ENCODE data around the gene CCDC149.

CCDC149 gene

DNA sequence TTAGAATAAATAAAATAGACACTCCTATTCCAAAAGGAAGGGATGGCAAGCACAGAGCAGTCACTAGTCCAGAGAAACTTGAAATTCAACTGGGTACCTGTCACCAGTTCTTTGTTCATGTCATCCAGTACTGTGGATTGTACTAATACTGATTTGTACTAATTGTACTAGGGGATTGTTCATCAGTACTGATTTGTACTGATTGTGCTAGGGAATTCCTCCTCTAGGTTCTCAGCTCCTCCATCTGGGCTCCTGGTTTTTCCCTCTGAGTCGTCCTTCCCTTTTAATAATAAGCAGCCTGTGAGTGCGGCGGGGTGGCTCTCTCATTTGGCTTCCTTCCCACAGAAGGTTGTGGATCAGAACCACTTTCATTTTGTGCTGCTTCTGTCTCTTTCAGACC is 148.5 kb downstream of the CCDC149 start:
- no peak overlapping the region for H3K27ac ChIP-seq (ENCODE audit: low read depth, low read length)

DNA sequence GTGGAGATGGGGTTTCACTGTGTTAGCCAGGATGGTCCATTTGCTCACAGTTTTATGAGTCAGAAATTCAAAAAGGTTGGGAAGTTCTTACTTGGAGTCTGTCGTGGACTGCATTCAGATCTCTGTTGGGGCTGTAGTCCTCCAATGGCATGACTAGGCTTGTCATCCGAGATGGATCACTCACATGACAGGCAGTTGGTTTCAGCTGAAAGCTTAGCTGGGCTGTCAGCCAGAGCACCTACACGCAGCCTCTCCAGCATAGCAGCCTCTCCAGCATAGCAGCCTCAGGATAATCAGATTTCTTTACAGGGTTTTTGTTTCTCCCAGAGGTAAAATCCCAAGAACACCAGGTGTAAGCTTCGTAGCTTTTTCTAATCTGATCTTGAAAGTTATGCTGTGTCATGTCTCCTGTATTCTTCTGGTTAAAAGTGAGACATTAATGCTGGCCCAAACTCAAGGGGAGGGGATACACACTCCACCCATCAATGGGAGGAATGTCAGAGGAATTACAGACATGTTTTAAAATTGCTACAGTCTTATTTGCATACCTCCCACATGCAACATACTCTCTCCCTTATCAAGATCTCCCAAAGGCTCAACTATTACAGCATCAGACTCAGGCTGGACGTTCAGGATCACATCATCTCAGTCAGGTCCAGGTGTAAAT is 149.1 kb downstream of the CCDC149 start:
- Histone ChIP-seq H3K4me1 (ENCODE audit: control insufficient read depth in 1 of 2, insufficient read depth in 2 of 2, low read length in 2 of 2) (no peaks in the 10 kb centered on the region), H3K36me3 (ENCODE audit: control insufficient read depth in 1 of 2, insufficient read depth in 2 of 2, low read length in 2 of 2) (no peaks in the 10 kb centered on the region), H3K27ac (ENCODE audit: low read depth, low read length) (no peak overlapping the region), H3K4me3 (ENCODE audit: low read depth in 1 of 2, low read length in 2 of 2) (no peak overlapping the region), H3K27me3 (ENCODE audit: control insufficient read depth in 1 of 2, insufficient read depth in 2 of 2, low read length in 2 of 2) (no peaks in the 10 kb centered on the region), H3K9me3 (ENCODE audit: control insufficient read depth in 1 of 2, low read length in 2 of 2) (no peaks in the 10 kb centered on the region), H3K9ac (ENCODE audit: low read depth in 1 of 2, low read length in 2 of 2) (no peak overlapping the region)

More for the DNA sequence above, 148.5 kb downstream of the CCDC149 start:
- Histone ChIP-seq H3K4me3 (ENCODE audit: low read depth in 1 of 2, low read length in 2 of 2) (no peak overlapping the region), H3K9me3 (ENCODE audit: control insufficient read depth in 1 of 2, low read length in 2 of 2) (no peaks in the 10 kb centered on the region), H3K9ac (ENCODE audit: low read depth in 1 of 2, low read length in 2 of 2) (no peak overlapping the region), H3K36me3 (ENCODE audit: control insufficient read depth in 1 of 2, insufficient read depth in 2 of 2, low read length in 2 of 2) (no peaks in the 10 kb centered on the region), H3K4me1 (ENCODE audit: control insufficient read depth in 1 of 2, insufficient read depth in 2 of 2, low read length in 2 of 2) (no peaks in the 10 kb centered on the region), H3K27me3 (ENCODE audit: control insufficient read depth in 1 of 2, insufficient read depth in 2 of 2, low read length in 2 of 2) (no peaks in the 10 kb centered on the region)
